Natural killer cell (primary cell): Measurements from ENCODE around the gene NPW. TPM values are rescaled to one million over a fixed set of nuclear protein-coding genes. Genes with fewer than 3 reads are reported as not detected.

Source experiments
- ATAC-seq, 3 donors: fragments of 150-1000 bp in 2 of 3; fragments of 200-7000 bp in 1 of 3; cut with Tn5 transposase; 1 replicate in 1 of 3; 2 replicates in 2 of 3; pipeline ENCODE4 v1.10.0; 2021; ENCODE audit warnings: mild to moderate bottlenecking in 2 of 3, moderate library complexity in 2 of 3
- DNase-seq, 2 donors: peaks; one replicate each; pipeline versions ENCODE4 v3.0.0 to v3.0.0-alpha.2; 2013 to 2021; ENCODE audit warnings: mixed read lengths in 1 of 2
- H3K27ac ChIP-seq: one replicate; pipeline ENCODE4 v1.5.1; 2013; ENCODE audit warnings: mild to moderate bottlenecking, low read length
- H3K27me3 ChIP-seq: one replicate; pipeline ENCODE4 v1.6.1; 2013; ENCODE audit warnings: low read length; ENCODE audit not compliant: control insufficient read depth, insufficient read depth
- H3K36me3 ChIP-seq: one replicate; pipeline ENCODE4 v1.6.1; 2013; ENCODE audit warnings: low read length; ENCODE audit not compliant: control insufficient read depth, insufficient read depth
- H3K4me1 ChIP-seq: one replicate; pipeline ENCODE4 v1.6.1; 2013; ENCODE audit warnings: low read length; ENCODE audit not compliant: control insufficient read depth, insufficient read depth
- H3K4me3 ChIP-seq: one replicate; pipeline ENCODE4 v1.5.1; 2013; ENCODE audit warnings: low read length
- H3K9me3 ChIP-seq: one replicate; pipeline ENCODE4 v1.6.1; 2013; ENCODE audit warnings: low read length; ENCODE audit not compliant: control insufficient read depth, insufficient read depth
- H3K27ac Mint-ChIP-seq, 2 donors: one replicate each; pipeline ENCODE4 v1.8.0; 2022; ENCODE audit warnings: mild to moderate bottlenecking in 2 of 2, mixed read lengths in 2 of 2, moderate library complexity in 1 of 2
- H3K27me3 Mint-ChIP-seq, 2 donors: one replicate each; pipeline ENCODE4 v1.8.0; 2022; ENCODE audit warnings: low read depth in 2 of 2, mixed read lengths in 2 of 2
- H3K36me3 Mint-ChIP-seq: one replicate; pipeline ENCODE4 v1.8.0; 2022; ENCODE audit warnings: mixed read lengths
- H3K4me1 Mint-ChIP-seq, 2 donors: one replicate each; pipeline ENCODE4 v1.8.0; 2022; ENCODE audit warnings: mixed read lengths in 2 of 2
- H3K4me3 Mint-ChIP-seq: one replicate; pipeline ENCODE4 v1.8.0; 2022; ENCODE audit warnings: mild to moderate bottlenecking, moderate library complexity, mixed read lengths
- H3K9me3 Mint-ChIP-seq, 2 donors: one replicate each; pipeline ENCODE4 v1.8.0; 2022; ENCODE audit warnings: mixed read lengths in 2 of 2
- CTCF ChIP-seq: fragments of 200-600 bp; IDR thresholded peaks from one replicate; pipeline ENCODE4 v1.8.0; 2022; ENCODE audit warnings: antibody characterized with exemption
- WGBS: methylation state at CpG from one replicate; pipeline ENCODE4 v1.1.7; 2013; ENCODE audit warnings: missing lambda C conversion rate; ENCODE audit not compliant: insufficient coverage; 5-methylcytosine and 5-hydroxymethylcytosine counted together
- intact Hi-C: fragments of 100-400 bp; cut with micrococcal nuclease; formaldehyde crosslinking; loops from one replicate; pipeline ENCODE4 v1.14.2; 2022
- total RNA-seq, 4 donors: library from RNA; stranded (reverse); fragments of 120-200 nt in 1 of 4; gene quantifications; one replicate each; pipeline versions ENCODE4 v1.2.3 to v1.2.4, GENCODE V29; 2013 to 2022

Gene NPW
- total RNA-seq, 3 donors from 2014 or later (not counting 1 experiment from before 2014, with no cell fraction given) = 0.80 TPM; not detected in 2

- H3K36me3 ChIP-seq = peaks cover 2% of the 10 kb centered on the region
- WGBS = 77% methylated on average over 29 of the region's 29 CpGs
- H3K27me3 ChIP-seq = no peaks in the 10 kb centered on the region
- Mint-ChIP-seq H3K9me3 (no peaks in the 10 kb centered on the region), H3K4me3 (no peak overlapping the region), H3K36me3 (no peaks in the 10 kb centered on the region), H3K4me1 (peaks cover 0 to 4% of the 10 kb centered on the region in 2 donors), H3K27me3 (no peaks in the 10 kb centered on the region), H3K27ac (no peak overlapping the region)
- H3K4me1 ChIP-seq = peaks cover 18% of the 10 kb centered on the region
- no peak for ATAC-seq
- H3K4me3 ChIP-seq = no peak overlapping the region
- TF ChIP-seq CTCF = no peak
- no peak for DNase-seq
- intact Hi-C loops = no loop called here
- no peak overlapping the region for H3K27ac ChIP-seq
- H3K9me3 ChIP-seq = no peaks in the 10 kb centered on the region
Measured at GRCh38 chr16:2039274-2040031, 19.9 kb downstream of the NPW start.

GRCh38 chr16:2040041-2040786 lies 20.6 kb downstream of the NPW start:
- no peaks in the 10 kb centered on the region for H3K27me3 Mint-ChIP-seq
- Histone ChIP-seq H3K27ac (no peak overlapping the region), H3K4me3 (no peak overlapping the region), H3K4me1 (peaks cover 21% of the 10 kb centered on the region), H3K27me3 (no peaks in the 10 kb centered on the region), H3K9me3 (no peaks in the 10 kb centered on the region), H3K36me3 (peaks cover 2% of the 10 kb centered on the region)
- ATAC-seq (no peak), DNase-seq (no peak)
- no peaks in the 10 kb centered on the region for H3K9me3 Mint-ChIP-seq
- no peak overlapping the region for H3K4me3 Mint-ChIP-seq
- TF ChIP-seq CTCF = no peak
- WGBS = 93% methylated on average over 24 of the region's 24 CpGs
- intact Hi-C loops = no loop called here
- peaks cover 0 to 4% of the 10 kb centered on the region in 2 donors for H3K4me1 Mint-ChIP-seq
- H3K36me3 Mint-ChIP-seq = no peaks in the 10 kb centered on the region
- H3K27ac Mint-ChIP-seq = no peak overlapping the region

GRCh38 chr16:2040787-2041522 lies 21.4 kb downstream of the NPW start:
- no peak for DNase-seq
- H3K9me3 Mint-ChIP-seq = no peaks in the 10 kb centered on the region
- no peak for TF ChIP-seq CTCF
- Histone ChIP-seq H3K27me3 (no peaks in the 10 kb centered on the region), H3K36me3 (peaks cover 2% of the 10 kb centered on the region), H3K4me3 (no peak overlapping the region), H3K4me1 (peaks cover 21% of the 10 kb centered on the region), H3K27ac (no peak overlapping the region), H3K9me3 (no peaks in the 10 kb centered on the region)
- H3K27ac Mint-ChIP-seq = no peak overlapping the region
- no peak overlapping the region for H3K4me3 Mint-ChIP-seq
- no peak for ATAC-seq
- H3K36me3 Mint-ChIP-seq = no peaks in the 10 kb centered on the region
- WGBS = 93% methylated on average over 20 of the region's 20 CpGs
- H3K27me3 Mint-ChIP-seq = no peaks in the 10 kb centered on the region
- intact Hi-C loops = no loop called here
- H3K4me1 Mint-ChIP-seq = peaks cover 0 to 4% of the 10 kb centered on the region in 2 donors
